OCI-M1 (cell line): Measurements from ENCODE around the gene CPEB1.

ENCODE experiments used
- DNase-seq: peaks from one replicate; lab custom pipeline; 2025; lab: John Stamatoyannopoulos, UW

Gene CPEB1

GRCh38 chr15:82647045-82647834 is at the start of gene CPEB1:
CPEB1 (minus strand) TSS chr15:82647363; CDS start chr15:82628459, 18,904 bp downstream.
- peak; percentile 81 for DNase-seq

GRCh38 chr15:82692171-82692570 is 45.0 kb upstream of the CPEB1 start:
- DNase-seq = no peak

GRCh38 chr15:82689147-82689546 is 42.0 kb upstream of the CPEB1 start:
- no peak for DNase-seq

- no peak for DNase-seq
Measured at GRCh38 chr15:82688691-82689090, 41.5 kb upstream of the CPEB1 start.

- DNase-seq = no peak
Measured at GRCh38 chr15:82681371-82681770, 34.2 kb upstream of the CPEB1 start.

GRCh38 chr15:82680200-82681102 is 33.3 kb upstream of the CPEB1 start:
- DNase-seq = no peak

GRCh38 chr15:82679626-82680199 is 32.5 kb upstream of the CPEB1 start:
- DNase-seq = no peak

- no peak for DNase-seq
Measured at GRCh38 chr15:82677720-82678323, 30.7 kb upstream of the CPEB1 start.

- DNase-seq = no peak
Measured at GRCh38 chr15:82674873-82675272, 27.7 kb upstream of the CPEB1 start.

- no peak for DNase-seq
Measured at GRCh38 chr15:82670699-82671098, 23.5 kb upstream of the CPEB1 start.

GRCh38 chr15:82666606-82667005 is 19.4 kb upstream of the CPEB1 start:
- DNase-seq = no peak

- DNase-seq = no peak
Measured at GRCh38 chr15:82664021-82664420, 16.9 kb upstream of the CPEB1 start.

- DNase-seq = peak; percentile 68
Measured at GRCh38 chr15:82663186-82663600, 16.0 kb upstream of the CPEB1 start.

GRCh38 chr15:82662641-82663040 is 15.5 kb upstream of the CPEB1 start:
- DNase-seq = no peak

- DNase-seq = no peak
Measured at GRCh38 chr15:82660378-82660777, 13.2 kb upstream of the CPEB1 start.

- DNase-seq = no peak
Measured at GRCh38 chr15:82656641-82657266, 9.6 kb upstream of the CPEB1 start.

GRCh38 chr15:82655606-82656005 is 8.4 kb upstream of the CPEB1 start:
- no peak for DNase-seq

- DNase-seq = no peak
Measured at GRCh38 chr15:82653483-82654168, 6.5 kb upstream of the CPEB1 start.

GRCh38 chr15:82651708-82652107 is 4.5 kb upstream of the CPEB1 start:
- DNase-seq = no peak

GRCh38 chr15:82650046-82650670 is 3.0 kb upstream of the CPEB1 start:
- peak; percentile 14 for DNase-seq
